ENCODE measurements around the gene SAXO1.

- TF ChIP-seq CTCF (IDR thresholded peaks at IDR 0.05) (no peak), NFATC4 (CRISPR knock-in tag; IDR thresholded peaks at IDR 0.05) (no peak), AR (CRISPR knock-in tag; IDR thresholded peaks at IDR 0.05) (no peak), ZBTB43 (CRISPR knock-in tag; IDR thresholded peaks at IDR 0.05) (no peak), CBFB (CRISPR knock-in tag; IDR thresholded peaks at IDR 0.05; ENCODE audit: low read depth) (no peak), NFE2L1 (CRISPR knock-in tag; IDR thresholded peaks at IDR 0.05) (no peak), MAX (CRISPR knock-in tag; IDR thresholded peaks at IDR 0.05) (no peak), MXD4 (CRISPR knock-in tag; IDR thresholded peaks at IDR 0.05; ENCODE audit: borderline replicate concordance) (no peak), ERG (CRISPR knock-in tag; IDR thresholded peaks at IDR 0.05) (no peak), TCF7 (CRISPR knock-in tag; IDR thresholded peaks at IDR 0.05; ENCODE audit: low read depth) (no peak), JUN (CRISPR knock-in tag; IDR thresholded peaks at IDR 0.05) (no peak)
Observed at GRCh38 chr9:18891946-18892670, 140.9 kb downstream of the SAXO1 start.
